Measurements from ENCODE around the gene EPHB2.

DNA sequence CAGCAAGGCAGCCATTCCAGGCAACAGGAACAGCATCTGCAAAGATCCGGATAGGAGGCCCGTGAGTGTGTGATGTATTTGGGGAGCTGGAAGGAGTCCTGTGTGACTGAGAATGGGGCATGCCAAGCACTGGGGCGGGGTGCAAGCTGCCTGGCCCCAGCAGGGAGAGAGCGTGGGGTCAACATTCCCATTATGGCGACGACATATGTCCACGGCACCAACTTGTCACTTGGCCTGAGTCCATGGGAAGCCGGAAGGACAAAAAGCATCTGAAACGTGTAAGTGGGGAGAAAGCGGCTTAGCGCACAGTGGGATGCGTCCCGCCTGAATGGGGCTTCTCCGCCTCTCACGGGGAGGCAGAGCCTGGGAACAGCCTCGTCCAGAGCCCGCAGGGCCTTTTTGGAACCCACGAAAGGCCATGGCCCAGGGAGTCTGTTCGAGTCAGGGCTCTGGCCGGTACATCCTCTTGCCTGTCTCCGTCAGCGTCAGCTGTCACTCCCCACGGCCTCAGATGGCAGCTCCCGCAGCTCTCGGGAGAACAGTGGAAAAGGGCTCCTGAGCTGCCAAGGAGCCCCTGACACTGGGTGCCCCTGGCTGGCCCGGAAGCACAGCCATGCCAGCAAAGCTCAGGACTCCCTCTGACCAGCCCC, 12.4 kb downstream of the EPHB2 start:
- no peak for TF ChIP-seq CTCF (IDR thresholded peaks at IDR 0.05)
- no peak for TF ChIP-seq POLR2A (IDR thresholded peaks at IDR 0.05)
